HG02763 (cell line): Measurements from ENCODE around the gene NQO2.

Source experiments
- ATAC-seq: cut with Tn5 transposase; IDR thresholded peaks from one replicate; pipeline ENCODE4 v1.9.1; 2021; ENCODE audit warnings: mild to moderate bottlenecking, moderate library complexity; ENCODE audit not compliant: unreplicated experiment

Gene NQO2

DNA sequence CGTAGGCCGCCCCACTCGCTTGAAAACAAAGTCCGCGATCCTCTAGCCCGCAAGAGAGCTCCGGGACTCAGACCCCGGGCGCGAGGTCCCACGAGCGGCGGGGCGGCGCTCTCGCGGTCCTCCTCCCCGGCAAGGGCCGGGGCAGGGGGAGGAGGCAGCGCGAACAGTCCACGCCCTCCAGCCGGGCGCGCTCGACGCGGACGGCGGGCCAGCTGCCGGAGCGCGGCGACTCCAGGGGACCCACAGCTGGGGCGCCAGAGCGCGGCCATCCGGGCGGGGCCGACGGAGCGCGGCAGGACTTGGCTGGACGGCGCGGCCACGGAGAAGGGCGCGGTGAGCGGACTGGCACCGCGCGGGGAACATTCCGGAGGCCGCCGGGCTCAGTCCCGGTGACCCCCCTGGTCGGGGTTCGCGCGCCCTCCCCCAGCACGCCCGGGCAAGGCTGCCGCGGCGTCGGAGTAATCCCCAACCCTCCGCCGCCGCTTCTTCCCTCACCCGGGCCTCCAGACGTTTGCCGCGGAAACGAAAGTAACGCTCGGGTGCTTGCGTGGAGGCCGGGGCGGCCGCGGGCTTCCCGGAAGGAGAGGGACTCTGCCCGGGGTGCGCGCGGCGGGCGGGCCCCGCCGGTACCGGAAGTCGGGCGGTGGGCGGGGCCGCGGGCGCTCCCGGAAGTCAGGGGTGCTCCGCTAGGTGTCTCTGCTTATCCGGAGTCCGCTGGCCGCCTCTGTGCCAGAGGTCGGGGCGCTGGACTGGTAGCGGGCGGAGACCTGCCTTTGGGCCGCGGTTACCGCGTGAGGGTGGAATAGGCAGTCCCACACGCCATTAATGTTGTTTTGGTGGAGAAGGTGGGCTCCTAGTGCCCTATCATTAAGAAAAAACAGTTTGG lies 68.9 kb downstream of the NQO2 start, which contains the start of gene RIPK1:
Gene RIPK1, plus strand, starts transcription at position 166 of the 886 bp plus-strand sequence. CDS start 8,330 bp downstream, outside the sequence.
- peak; percentile 88 for ATAC-seq
